SIG-M5 treated with dmso at 0.1 percent for 504 hours (cell line): Measurements from ENCODE around the gene PARK7.

ENCODE experiments used
- DNase-seq: peaks from one replicate; lab custom pipeline; 2025; ENCODE audit not compliant: unreplicated experiment; lab: John Stamatoyannopoulos, UW

PARK7 gene

GRCh38 chr1:8006037-8006963 is 44.8 kb downstream of the PARK7 start:
- DNase-seq, result no peak

GRCh38 chr1:8009043-8010002 is 47.8 kb downstream of the PARK7 start:
- DNase-seq, result no peak

- DNase-seq, result no peak
Observed at GRCh38 chr1:8010080-8010664, 48.7 kb downstream of the PARK7 start.

GRCh38 chr1:8011016-8011415 is 49.5 kb downstream of the PARK7 start:
- no peak for DNase-seq

GRCh38 chr1:8011923-8012858 is 50.7 kb downstream of the PARK7 start:
- DNase-seq, result no peak

- no peak for DNase-seq
Observed at GRCh38 chr1:8012955-8013354, 51.4 kb downstream of the PARK7 start.

- DNase-seq, result no peak
Observed at GRCh38 chr1:8013399-8013798, 51.9 kb downstream of the PARK7 start.

GRCh38 chr1:8013800-8014199 is 52.3 kb downstream of the PARK7 start:
- DNase-seq, result no peak

GRCh38 chr1:8014381-8014988 is 53.0 kb downstream of the PARK7 start:
- no peak for DNase-seq

- peak; percentile 74 for DNase-seq
Observed at GRCh38 chr1:8015036-8015808, 53.7 kb downstream of the PARK7 start.

- DNase-seq, result no peak
Observed at GRCh38 chr1:8015809-8016165, 54.3 kb downstream of the PARK7 start.

- DNase-seq, result no peak
Observed at GRCh38 chr1:8016210-8016894, 54.8 kb downstream of the PARK7 start.

GRCh38 chr1:8016895-8017241 is 55.4 kb downstream of the PARK7 start:
- no peak for DNase-seq

GRCh38 chr1:8017495-8018197 is 56.1 kb downstream of the PARK7 start:
- no peak for DNase-seq

- DNase-seq, result no peak
Observed at GRCh38 chr1:8018492-8019228, 57.1 kb downstream of the PARK7 start.

- no peak for DNase-seq
Observed at GRCh38 chr1:8019229-8019620, 57.7 kb downstream of the PARK7 start.

GRCh38 chr1:8020032-8020431 is 58.5 kb downstream of the PARK7 start:
- peak; percentile 65 for DNase-seq
